Stimulated activated CD8-positive, alpha-beta memory T cell treated with anti-CD3 and anti-CD28 coated beads, Interleukin-7, amount 100 ng/mL, for 1 hour (primary cell): ENCODE data around the gene TMEM134.
A peak's percentile ranks its signal among the peaks of the same experiment; 100 is the strongest.

Source experiments
- DNase-seq, 2 donors: peaks; one replicate each; pipeline ENCODE4 v3.0.0-alpha.2; 2020; ENCODE audit warnings: low read depth in 2 of 2

The TMEM134 gene

DNA sequence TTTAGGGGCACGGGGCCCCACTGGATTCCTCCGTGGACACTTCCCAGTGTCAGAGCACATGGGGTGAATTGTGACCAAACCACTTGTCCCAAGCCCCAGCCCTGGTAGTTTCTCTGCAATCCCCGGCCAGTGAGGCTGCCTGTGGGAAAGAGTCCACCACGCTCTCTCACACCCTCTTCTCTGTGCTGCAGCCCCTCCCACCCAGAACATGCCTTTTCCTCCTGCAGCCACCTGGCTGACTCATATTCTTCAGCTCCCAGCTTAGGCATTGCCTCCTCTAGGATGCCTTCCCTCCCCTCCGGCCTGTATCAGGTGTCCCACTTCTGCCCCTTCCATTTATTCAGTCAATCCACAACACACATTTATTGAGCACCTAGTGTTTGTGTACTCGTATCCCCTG is 46.2 kb downstream of the TMEM134 start:
- no peak for DNase-seq

DNA sequence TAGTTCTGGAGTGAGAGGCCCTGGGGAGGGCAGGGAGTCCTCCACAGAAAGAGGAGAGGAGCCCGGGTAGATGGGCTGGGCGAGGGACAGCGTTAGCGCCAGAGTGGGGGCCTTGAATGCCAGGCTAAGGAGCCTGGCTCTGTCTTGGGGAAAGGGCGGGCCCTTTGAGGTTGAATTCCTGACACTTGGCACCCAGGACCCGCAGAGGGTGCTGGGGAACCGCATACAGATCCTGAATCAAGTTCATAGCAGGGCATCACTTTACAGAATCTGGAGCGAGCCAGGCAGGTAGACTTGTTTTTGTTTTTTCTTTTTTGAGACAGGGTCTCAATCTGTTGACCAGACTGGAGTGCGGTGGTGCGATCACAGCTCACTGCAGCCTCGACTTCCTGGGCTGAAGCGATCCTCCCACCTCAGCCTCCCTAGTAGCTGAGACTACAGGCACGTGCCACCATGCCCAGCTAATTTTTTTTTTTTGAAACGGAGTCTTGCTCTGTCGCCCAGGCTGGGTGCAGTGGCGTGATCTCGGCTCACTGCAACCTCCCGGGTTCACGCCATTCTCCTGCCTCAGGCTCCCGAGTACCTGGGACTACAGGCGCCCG is 47.5 kb downstream of the TMEM134 start:
- no peak for DNase-seq

DNA sequence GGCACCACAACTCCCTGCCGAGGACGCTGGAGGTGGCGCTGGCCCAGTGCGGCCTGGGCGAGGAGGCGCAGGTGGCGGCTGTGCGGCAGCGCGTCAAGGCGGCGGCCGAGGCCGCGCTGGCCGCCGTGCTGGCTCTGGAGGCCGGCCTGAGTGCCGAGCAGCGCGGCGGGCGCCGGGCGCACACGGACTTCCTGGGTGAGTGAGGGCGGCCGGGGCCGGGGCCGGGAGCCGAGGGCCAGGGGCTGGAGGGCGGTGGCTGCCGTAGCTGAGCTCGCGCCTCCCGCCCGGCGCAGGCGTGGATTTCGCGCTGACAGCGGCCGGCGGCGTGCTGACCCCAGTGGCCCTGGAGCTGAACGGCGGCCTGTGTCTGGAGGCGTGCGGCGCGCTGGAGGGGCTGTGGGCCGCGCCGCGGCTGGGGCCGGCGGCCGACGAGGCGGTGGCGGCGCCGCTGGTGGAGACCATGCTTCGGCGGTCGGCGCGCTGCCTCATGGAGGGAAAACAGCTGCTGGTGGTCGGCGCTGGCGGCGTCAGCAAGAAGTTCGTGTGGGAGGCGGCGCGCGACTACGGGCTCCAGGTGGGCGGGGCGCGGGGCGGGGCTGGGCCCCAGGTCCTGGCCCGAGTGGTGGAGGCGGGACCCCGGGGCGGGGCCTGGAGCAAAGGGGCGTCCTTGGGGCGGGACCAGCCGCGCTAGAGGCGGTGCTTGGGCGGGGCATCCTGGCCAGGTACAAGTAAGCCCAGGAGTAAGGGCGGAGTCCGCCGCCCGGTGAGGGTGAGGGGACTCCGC is 48.2 kb downstream of the TMEM134 start:
- DNase-seq = peak; percentile 99

DNA sequence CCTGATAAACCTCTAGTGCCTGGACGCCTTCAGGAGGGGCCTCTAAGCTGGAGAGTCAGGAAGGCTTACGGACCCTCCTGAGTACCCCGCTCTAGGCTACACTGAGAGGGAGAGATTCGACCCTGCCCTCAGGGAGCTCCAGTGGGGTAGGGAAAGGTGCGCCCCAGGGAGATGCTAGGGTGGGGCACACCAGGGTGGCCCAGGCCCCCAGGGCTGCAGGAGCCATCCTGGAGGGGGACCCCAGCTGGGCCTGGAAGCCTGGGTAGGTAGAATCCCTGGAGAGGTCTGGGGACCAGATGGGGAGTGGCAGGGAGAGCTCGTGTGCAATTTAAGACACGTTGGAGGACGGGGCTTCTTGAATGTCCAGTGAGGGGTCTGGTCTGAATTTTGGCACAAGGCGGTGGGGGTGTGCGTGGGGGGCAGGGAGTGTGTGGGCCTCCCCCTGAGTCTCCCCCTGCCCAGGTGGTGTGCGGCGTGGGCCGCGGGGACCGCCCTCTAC is 48.9 kb downstream of the TMEM134 start:
- DNase-seq = no peak

DNA sequence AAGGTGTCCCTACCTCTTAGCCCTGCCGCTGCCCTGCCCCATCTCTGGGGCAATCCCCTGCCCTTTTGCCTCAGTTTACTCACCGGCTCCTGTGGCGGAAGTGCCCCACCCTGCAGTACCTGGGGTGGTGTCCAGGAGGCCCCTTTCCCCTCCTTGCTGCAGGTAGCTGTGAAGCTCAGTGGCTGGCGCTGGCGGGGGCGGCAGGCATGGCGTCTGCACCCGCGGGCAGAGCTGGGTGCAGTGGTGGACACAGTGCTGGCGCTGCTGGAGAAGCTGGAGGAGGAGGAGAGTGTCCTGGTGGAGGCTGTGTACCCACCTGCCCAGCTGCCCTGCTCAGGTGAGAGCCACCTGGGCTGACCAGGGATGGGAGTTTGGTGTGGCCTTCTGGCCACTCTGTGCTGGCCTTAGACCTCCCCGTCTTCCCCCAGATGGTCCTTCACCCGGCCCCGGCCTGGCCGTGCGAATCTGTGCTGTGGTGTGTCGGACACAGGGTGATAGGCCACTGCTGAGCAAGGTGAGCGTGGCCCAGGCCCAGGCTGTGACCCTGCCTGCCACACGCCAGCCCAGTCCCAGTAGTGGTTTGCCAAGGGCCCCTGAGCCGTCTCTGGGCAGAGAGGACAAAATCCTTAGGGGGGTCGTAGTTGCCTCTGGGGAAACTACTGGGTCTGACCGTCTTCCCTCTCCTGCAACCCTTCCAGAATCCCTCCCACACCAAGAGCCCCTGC is 49.6 kb downstream of the TMEM134 start:
- DNase-seq = no peak

DNA sequence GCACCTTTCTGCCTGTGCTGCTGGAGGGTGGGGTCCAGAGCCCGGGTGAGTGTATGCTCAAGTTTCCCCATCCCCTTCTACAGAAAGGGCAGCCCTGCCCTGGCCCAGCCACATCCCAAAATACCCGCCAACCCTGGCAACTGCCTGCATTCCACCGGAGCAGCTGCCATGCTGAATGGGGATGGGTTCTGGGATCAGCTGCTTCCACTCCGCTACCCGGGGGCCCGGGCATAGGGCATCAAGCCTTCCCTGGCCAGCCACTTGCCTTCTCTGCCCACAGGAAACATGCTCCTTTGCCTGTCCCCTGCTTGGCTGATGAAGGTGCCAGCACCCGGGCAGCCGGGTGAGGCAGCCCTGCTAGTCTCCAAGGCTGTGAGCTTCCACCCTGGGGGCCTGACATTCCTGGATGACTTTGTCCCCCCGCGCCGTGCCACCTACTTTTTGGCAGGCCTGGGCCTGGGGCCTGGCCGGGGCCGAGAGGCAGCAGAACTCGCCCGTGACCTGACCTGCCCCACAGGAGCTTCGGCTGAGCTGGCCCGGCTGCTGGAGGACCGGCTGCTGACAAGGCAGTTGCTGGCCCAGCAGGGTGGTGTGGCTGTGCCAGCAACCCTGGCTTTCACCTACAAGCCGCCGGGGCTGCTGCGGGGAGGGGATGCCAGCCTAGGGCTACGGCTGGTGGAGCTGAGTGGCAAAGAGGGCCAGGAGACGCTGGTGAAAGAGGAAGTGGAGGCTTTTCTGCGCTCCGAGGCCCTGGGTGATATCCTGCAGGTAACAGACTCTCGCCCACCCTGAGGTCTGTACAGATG is 50.4 kb downstream of the TMEM134 start:
- DNase-seq = no peak

DNA sequence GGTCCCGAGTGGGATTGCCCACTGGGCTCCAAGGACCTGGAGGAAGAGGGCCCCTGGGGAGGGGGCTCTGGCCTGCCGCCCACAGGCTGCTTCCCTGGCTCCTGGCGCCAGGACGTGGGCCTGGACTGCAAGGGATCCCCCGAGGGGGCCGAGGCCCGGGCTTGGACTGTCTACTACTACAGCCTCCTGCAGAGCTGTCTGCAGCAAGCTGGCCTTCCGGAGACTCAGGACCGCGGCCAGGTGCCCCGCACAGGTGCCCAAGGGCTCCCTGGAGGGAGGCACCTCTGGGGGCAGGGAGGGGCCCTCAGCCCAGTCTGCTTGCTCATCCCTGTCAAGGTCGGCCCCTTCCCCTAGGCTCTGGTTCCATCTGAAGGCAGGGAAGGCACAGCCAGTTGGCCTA is 51.6 kb downstream of the TMEM134 start:
- DNase-seq = no peak

DNA sequence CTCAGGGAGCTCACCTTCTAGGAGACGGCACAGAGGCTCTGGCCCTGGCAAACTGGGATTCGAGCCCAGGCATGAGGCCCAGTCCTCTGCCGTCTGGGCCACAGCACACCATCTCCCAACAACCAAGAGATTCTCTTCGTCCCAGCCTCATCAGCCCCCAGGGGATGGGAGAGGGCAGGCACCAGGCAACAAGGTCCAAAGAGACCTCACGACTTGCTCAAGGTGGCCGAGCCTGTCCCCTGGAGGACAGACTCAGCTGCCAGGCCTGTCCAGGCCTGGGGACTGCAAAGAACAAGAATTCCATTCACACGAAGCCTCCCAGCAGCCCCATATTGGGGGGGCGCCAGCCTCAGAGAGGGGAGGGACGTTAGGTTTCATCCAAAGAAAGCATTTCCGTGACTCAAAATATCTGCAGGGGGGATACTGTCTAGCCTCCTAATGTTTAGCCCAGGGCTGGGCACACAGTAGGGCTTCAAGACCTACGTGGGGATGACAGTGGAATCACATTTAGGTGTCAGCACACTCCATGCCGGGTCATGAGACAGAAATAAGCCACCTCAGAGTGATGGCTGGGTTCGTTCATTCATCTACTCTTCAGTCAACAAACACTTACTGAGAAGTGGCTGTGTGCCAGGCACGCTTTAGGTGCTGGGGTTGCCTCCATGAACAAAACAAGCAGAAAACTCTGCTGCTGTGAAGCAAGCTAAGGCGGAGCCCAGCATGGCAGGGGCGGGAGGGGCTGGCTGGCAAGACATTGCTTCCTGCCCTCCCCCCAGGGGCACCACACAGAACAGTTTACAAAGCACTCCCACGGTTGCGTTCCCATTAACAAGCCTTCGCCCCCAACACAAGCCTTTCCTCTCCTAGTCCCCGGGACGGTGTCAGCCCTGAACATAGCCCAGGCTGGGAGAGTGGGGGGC is 52.4 kb downstream of the TMEM134 start:
- peak; percentile 58 to 64 for DNase-seq

DNA sequence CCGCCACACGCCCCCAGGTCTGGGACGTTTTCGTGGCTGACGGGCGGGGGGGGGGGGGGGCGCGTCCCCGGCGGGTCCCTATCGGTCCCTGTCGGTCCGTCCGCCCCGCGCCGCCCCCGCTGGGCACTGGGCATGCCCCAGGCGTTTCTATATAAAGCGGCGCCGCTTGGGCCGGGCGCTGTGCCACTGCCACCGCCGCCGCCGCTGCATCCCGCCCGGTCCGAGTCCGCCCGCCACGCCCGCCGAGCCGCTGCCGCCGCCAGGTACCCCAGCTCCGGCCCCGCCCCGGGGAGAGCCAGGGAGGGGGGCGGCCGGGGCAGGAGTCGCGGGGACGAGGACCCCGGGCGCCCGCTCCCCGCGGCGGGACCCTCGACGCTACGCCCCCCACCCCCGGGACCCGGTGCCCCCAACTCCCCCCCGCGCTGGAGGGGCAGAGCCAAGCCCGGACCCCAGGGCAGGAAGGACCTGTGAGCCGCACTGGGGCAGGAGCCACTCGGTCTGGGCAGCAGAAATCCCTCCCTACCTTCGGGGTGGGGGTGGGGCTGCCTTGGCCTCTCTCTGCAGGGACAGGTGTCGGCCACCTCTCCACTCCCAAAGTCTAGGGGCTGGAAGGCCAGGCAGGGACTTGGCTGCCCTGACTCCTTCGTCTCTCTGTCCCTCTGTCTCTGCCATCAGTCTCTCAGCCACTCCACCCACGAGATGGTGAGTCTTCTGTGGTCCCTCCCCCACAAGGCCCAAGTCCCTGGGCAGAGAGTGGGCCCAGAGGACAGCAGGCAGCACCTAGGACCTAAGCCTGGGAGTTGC is 53.3 kb downstream of the TMEM134 start, which contains the start of gene CARNS1:
Gene CARNS1, plus strand, starts transcription at position 178 of the 804 bp plus-strand sequence. Its CDS starts 522 bp downstream, at position 700.
- DNase-seq = no peak

DNA sequence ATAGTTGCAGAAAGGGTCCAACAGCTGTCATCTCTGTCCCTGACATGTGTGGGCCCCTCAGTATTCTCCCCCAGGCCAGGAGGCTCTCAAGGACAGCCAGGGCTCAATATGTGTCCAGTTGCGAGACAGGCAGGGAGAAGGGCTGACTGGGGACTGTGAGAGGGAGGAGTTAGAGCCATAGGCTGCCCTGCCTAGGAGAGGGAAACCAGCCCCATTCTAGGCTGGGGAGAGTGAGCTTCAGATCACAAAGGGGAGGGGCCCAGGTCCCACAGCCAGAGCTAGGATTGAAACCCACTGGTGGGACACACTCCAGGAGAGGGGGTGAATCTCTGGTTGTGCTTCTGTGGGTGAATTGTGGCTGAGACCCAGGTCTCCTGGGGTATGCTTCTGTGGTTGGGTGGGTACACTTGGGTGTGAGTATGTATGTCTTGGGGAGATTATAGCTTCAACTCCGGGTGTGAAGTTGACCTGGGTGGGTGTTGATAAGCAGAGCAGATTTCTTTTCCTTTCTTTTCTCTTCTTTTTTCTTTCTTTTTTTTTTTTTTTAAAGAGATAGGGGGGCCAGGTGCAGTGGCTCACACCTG is 55.7 kb downstream of the TMEM134 start:
- no peak for DNase-seq

DNA sequence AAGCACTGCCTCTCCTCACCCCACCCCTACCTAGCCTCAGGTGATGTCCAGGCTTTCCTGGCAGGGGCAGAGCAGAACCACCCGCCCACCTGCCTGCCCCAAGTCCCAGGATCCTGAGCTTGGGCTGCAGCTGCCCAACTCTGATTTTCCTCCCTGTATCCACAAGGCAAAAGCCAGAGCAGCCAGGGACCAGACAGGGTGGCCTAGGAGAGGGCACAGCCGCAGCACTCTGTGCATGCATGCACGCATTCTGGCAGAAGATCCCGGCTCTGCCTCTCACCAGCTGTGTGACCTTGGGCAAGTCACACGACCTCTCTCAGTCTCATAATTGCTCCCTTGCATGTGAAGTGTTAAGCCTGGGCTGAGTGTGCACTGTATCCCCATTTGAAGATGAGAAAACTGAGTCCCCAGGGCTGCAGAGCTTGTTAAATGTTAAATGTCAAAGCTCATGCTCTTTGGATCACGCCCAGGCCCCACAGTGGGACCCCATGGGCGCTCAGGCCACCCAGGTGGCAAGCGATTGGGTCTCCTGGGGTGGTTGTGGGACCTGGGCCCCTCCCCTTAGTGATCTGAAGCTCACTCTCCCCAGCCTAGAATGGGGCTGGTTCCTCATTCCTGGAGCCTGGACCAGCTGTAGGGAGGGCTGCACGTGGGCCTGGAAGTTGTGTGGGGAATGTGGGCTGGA is 56.4 kb downstream of the TMEM134 start:
- no peak for DNase-seq

DNA sequence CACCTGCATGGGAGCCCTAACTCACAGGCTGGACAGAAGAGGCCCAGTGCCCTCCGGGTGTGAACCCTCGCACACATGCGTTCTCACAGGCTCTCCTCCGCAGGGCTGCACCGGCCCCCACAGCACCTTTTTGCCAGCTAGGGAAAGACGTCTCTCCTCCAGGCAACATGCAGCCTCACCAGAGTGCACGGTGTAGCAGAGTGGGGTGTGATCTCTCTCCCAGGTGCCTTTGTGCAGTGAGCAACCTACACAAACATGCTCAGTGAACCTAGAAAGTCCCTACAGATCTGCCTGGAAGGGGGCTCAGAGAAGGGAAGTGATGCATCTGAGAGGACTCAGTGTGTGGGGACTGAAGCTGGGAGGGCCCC is 57.3 kb downstream of the TMEM134 start:
- no peak for DNase-seq
